Type B pancreatic cell (in vitro differentiated cells): ENCODE results near the gene OBSL1. TPM values are rescaled to one million over a fixed set of nuclear protein-coding genes. Genes with fewer than 3 reads are reported as not detected.
A peak's percentile ranks its signal among the peaks of the same experiment; 100 is the strongest.

Source experiments
- DNase-seq: peaks from one replicate; pipeline ENCODE4 v3.0.0; 2021; ENCODE audit warnings: mixed read lengths; ENCODE audit not compliant: unreplicated experiment; ENCODE audit errors: extremely low spot score
- H3K27ac Mint-ChIP-seq: 2 replicates; pipeline ENCODE4 v1.8.0; 2021; ENCODE audit warnings: mild to moderate bottlenecking, mixed read lengths
- H3K27me3 Mint-ChIP-seq: 2 replicates; pipeline ENCODE4 v1.8.0; 2021; ENCODE audit warnings: mixed read lengths
- H3K36me3 Mint-ChIP-seq: 2 replicates; pipeline ENCODE4 v1.8.0; 2021; ENCODE audit warnings: mixed read lengths
- H3K4me1 Mint-ChIP-seq: one replicate; pipeline ENCODE4 v1.8.0; 2021; ENCODE audit warnings: mixed read lengths; ENCODE audit not compliant: unreplicated experiment
- H3K4me3 Mint-ChIP-seq: 2 replicates; pipeline ENCODE4 v1.8.0; 2021; ENCODE audit warnings: mild to moderate bottlenecking, mixed read lengths
- H3K9me3 Mint-ChIP-seq: 2 replicates; pipeline ENCODE4 v1.8.0; 2021; ENCODE audit warnings: mixed read lengths
- CTCF ChIP-seq: fragments of 200-600 bp; sonication (generic); conservative IDR thresholded peaks from 2 replicates; pipeline ENCODE4 v1.5.0; 2021; ENCODE audit warnings: antibody characterized with exemption, mild to moderate bottlenecking
- total RNA-seq: library from RNA; stranded (reverse); gene quantifications from 2 replicates; pipeline ENCODE4 v1.2.1, GENCODE V29; 2021; ENCODE audit warnings: low replicate concordance

Gene OBSL1
- total RNA-seq, 1 donor from 2014 or later, result 197 TPM

DNA sequence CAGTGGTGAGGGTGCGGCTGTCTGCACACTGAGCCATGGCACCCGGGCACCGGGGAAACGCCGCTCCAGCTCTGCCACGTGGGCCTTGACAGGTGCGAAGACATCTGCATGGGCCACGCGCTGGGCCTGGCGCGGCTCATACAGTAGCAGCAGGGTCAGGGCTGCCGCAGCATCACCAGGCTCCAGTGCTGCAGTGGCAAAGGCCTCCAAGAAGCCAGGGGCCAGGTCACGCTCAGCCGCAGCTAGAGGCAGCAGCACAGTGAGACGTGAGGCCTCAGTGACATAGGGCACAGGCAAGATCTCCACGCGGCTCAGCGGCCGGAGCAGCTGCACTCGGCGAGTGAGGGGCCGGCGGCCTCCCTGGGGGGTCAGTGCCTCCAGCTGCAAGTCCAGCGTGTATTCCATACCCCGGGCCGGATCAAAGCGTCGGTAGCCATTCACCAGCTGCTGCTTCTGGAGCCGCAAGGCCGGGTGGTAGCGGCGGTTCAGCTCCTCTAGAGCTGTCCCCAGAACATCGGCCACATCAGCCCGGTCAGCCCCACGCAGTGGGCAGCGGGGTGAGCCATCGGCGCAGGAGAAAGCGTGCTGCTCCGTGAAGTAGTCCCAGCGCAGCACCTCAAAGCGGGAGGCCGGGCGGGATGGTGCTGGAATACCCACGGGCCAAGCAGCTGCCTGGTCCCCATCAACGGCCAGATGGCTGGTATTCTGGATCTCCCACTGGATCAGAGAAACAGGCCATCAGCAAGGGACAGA, 31.2 kb downstream of the OBSL1 start:
- DNase-seq, result no peak
- Mint-ChIP-seq H3K27me3 (no peaks in the 10 kb centered on the region), H3K4me3 (no peak overlapping the region), H3K9me3 (no peaks in the 10 kb centered on the region), H3K4me1 (peaks cover 18% of the 10 kb centered on the region), H3K27ac (no peak overlapping the region), H3K36me3 (peaks cover 3% of the 10 kb centered on the region)
- TF ChIP-seq CTCF, result no peak

GRCh38 chr2:219538956-219539788, 32.2 kb downstream of the OBSL1 start:
- peaks cover 3% of the 10 kb centered on the region for H3K36me3 Mint-ChIP-seq
- H3K4me1 Mint-ChIP-seq, result peaks cover 9% of the 10 kb centered on the region
- H3K27ac Mint-ChIP-seq, result no peak overlapping the region
- H3K27me3 Mint-ChIP-seq, result no peaks in the 10 kb centered on the region
- DNase-seq, result no peak
- no peak overlapping the region for H3K4me3 Mint-ChIP-seq
- H3K9me3 Mint-ChIP-seq, result no peaks in the 10 kb centered on the region
- no peak for TF ChIP-seq CTCF

GRCh38 chr2:219538504-219538951, 32.8 kb downstream of the OBSL1 start:
- DNase-seq, result no peak
- Mint-ChIP-seq H3K4me3 (peak overlapping the region; percentile 41), H3K4me1 (peaks cover 8% of the 10 kb centered on the region), H3K27ac (no peak overlapping the region), H3K9me3 (no peaks in the 10 kb centered on the region), H3K36me3 (peaks cover 3% of the 10 kb centered on the region), H3K27me3 (no peaks in the 10 kb centered on the region)
- TF ChIP-seq CTCF, result no peak

GRCh38 chr2:219537657-219538488, 33.5 kb downstream of the OBSL1 start:
- H3K4me1 Mint-ChIP-seq, result peaks cover 8% of the 10 kb centered on the region
- no peak for DNase-seq
- H3K9me3 Mint-ChIP-seq, result no peaks in the 10 kb centered on the region
- H3K27ac Mint-ChIP-seq, result no peak overlapping the region
- no peak for TF ChIP-seq CTCF
- H3K36me3 Mint-ChIP-seq, result peaks cover 3% of the 10 kb centered on the region
- H3K4me3 Mint-ChIP-seq, result no peak overlapping the region
- no peaks in the 10 kb centered on the region for H3K27me3 Mint-ChIP-seq

DNA sequence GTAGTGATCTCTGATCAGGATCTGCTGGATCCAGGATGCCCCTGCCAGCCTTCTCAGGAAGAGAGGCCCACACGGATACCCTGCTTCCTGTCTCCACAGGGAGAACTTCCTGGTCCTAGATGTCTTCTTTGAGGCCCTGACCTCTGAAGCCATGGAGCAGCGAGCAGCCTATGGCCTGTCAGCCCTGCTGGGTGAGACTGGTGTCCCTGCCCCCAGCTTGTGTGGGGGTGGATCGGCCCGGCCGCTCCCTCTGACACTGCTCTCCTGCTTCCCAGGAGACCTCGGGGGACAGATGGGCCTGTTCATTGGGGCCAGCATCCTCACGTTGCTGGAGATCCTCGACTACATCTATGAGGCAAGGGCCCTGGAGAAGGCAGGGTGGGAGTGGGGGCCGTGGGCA, 34.4 kb downstream of the OBSL1 start:
- no peak for DNase-seq
- no peak for TF ChIP-seq CTCF
- Mint-ChIP-seq H3K4me3 (no peak overlapping the region), H3K36me3 (peaks cover 3% of the 10 kb centered on the region), H3K27me3 (peaks cover 4% of the 10 kb centered on the region), H3K9me3 (no peaks in the 10 kb centered on the region), H3K27ac (peak overlapping the region; percentile 63), H3K4me1 (no peaks in the 10 kb centered on the region)
